MCF 10A (cell line): ENCODE results near the gene PTN. TPM values are rescaled to one million over a fixed set of nuclear protein-coding genes. Genes with fewer than 3 reads are reported as not detected.
"Not testable (repeated sequence)": the region's sequence is repeated elsewhere in the genome, so short reads cannot be mapped to it uniquely, and the experiment has no call there.

Source experiments
- BruUV-seq: library from RNA; stranded (reverse); fragments of 400-500 nt; replicated peaks from 2 replicates; lab custom pipeline; 2021; lab: Mats Ljungman, UMichigan
- CTCF ChIA-PET: fragments of 300-600 bp; sonication (Branson Sonifier 250); formaldehyde crosslinking; extraction: SDS; loops from one replicate; lab custom pipeline; 2021; ENCODE audit warnings: antibody characterized with exemption, inconsistent platforms; lab: Yijun Ruan, JAX
- POLR2A ChIA-PET: fragments of 300-600, 350-650 bp; sonication (Branson Sonifier 250); formaldehyde crosslinking; extraction: SDS; loops from one replicate; lab custom pipeline; 2020; ENCODE audit warnings: antibody characterized with exemption, inconsistent platforms; lab: Yijun Ruan, JAX
- DNase-seq: peaks from one replicate; pipeline ENCODE4 v3.0.0-alpha.2; 2018; ENCODE audit not compliant: unreplicated experiment
- H3K27ac Mint-ChIP-seq: one replicate; pipeline ENCODE4 v1.8.0; 2022; ENCODE audit warnings: mild to moderate bottlenecking, low read depth, mixed read lengths; ENCODE audit not compliant: unreplicated experiment
- H3K27me3 Mint-ChIP-seq: one replicate; pipeline ENCODE4 v1.8.0; 2022; ENCODE audit warnings: mixed read lengths; ENCODE audit not compliant: insufficient read depth, unreplicated experiment
- H3K36me3 Mint-ChIP-seq: one replicate; pipeline ENCODE4 v1.8.0; 2022; ENCODE audit warnings: mild to moderate bottlenecking, moderate library complexity, mixed read lengths; ENCODE audit not compliant: insufficient read depth, unreplicated experiment
- H3K4me1 Mint-ChIP-seq: one replicate; pipeline ENCODE4 v1.8.0; 2022; ENCODE audit warnings: mixed read lengths; ENCODE audit not compliant: insufficient read depth, unreplicated experiment
- H3K4me3 Mint-ChIP-seq: one replicate; pipeline ENCODE4 v1.8.0; 2022; ENCODE audit warnings: mild to moderate bottlenecking, moderate library complexity, mixed read lengths; ENCODE audit not compliant: unreplicated experiment
- H3K9me3 Mint-ChIP-seq: one replicate; pipeline ENCODE4 v1.8.0; 2022; ENCODE audit warnings: mixed read lengths; ENCODE audit not compliant: unreplicated experiment
- intact Hi-C: fragments of 100-400 bp; cut with micrococcal nuclease; formaldehyde crosslinking; loops from 2 replicates; pipeline ENCODE4 v1.14.1; 2022
- total RNA-seq: library from RNA; stranded (reverse); gene quantifications from 2 replicates; pipeline ENCODE4 v1.2.3, GENCODE V29; 2022
- TF ChIP-seq, protein P1 (sequence below): fragments of 200-600 bp; IDR thresholded peaks from one replicate; pipeline ENCODE4 v1.8.0; 2022; ENCODE audit warnings: antibody characterized with exemption, mild to moderate bottlenecking; ENCODE audit not compliant: unreplicated experiment

Gene PTN
- total RNA-seq, 1 experiment from 2014 or later = 0.26 TPM

DNA sequence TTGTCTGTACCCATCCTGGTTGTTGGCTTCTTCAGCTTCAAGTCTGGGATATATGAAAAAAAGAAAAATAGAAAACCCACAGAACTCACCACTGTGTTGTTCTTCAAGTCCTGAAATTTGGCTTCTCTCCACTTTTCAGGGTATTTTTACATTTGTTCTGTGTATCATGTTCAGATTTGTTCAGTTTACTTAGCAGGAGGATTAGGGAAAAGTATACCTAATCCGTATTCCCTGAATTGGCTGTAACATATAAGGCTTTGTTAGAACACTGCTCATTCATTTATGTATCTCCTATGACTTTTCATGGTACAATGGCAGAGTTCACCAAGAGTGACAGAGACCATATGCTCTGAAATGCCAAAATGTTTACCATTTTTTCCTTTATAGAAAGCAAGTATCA, 146.9 kb downstream of the PTN start:
- no peaks in the 10 kb centered on the region for H3K36me3 Mint-ChIP-seq
- no peaks in the 10 kb centered on the region for H3K9me3 Mint-ChIP-seq
- H3K27me3 Mint-ChIP-seq = peaks cover 15% of the 10 kb centered on the region
- TF ChIP-seq, protein P1, sequence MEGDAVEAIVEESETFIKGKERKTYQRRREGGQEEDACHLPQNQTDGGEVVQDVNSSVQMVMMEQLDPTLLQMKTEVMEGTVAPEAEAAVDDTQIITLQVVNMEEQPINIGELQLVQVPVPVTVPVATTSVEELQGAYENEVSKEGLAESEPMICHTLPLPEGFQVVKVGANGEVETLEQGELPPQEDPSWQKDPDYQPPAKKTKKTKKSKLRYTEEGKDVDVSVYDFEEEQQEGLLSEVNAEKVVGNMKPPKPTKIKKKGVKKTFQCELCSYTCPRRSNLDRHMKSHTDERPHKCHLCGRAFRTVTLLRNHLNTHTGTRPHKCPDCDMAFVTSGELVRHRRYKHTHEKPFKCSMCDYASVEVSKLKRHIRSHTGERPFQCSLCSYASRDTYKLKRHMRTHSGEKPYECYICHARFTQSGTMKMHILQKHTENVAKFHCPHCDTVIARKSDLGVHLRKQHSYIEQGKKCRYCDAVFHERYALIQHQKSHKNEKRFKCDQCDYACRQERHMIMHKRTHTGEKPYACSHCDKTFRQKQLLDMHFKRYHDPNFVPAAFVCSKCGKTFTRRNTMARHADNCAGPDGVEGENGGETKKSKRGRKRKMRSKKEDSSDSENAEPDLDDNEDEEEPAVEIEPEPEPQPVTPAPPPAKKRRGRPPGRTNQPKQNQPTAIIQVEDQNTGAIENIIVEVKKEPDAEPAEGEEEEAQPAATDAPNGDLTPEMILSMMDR = no peak
- DNase-seq = no peak
- no TSS peak for BruUV-seq
- ChIA-PET POLR2A (no interaction called here), CTCF (interaction anchor here (1.1 kb wide), 1 partner anchor 27 kb away, joined by 4 read pairs; no protein-coding TSS in a partner anchor)
- no peaks in the 10 kb centered on the region for H3K4me1 Mint-ChIP-seq
- H3K27ac Mint-ChIP-seq = no peak overlapping the region
- intact Hi-C loops = no loop called here
- H3K4me3 Mint-ChIP-seq = no peak overlapping the region

DNA sequence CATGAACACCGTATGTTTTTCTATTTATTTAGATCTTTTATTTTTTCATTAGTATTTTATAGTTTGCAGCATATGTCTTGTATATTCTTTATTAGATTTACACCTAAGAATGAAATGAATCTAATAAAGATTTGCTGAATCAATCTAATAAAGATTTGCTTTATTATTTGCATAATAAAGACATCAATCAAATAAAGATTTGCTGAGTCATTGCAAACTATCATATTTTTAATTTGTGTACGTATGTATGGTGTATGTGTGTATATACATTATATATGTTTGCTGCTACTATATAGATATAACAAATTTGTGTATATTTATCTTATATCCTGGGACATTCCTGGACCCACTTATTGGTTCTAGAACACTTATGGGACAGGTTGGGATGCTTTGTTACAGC, 147.5 kb downstream of the PTN start:
- H3K36me3 Mint-ChIP-seq = no peaks in the 10 kb centered on the region
- no TSS peak for BruUV-seq
- intact Hi-C loops = no loop called here
- POLR2A ChIA-PET = no interaction called here
- no peaks in the 10 kb centered on the region for H3K4me1 Mint-ChIP-seq
- H3K27me3 Mint-ChIP-seq = peaks cover 18% of the 10 kb centered on the region
- DNase-seq = no peak
- H3K27ac Mint-ChIP-seq = no peak overlapping the region
- no peak overlapping the region for H3K4me3 Mint-ChIP-seq
- H3K9me3 Mint-ChIP-seq = no peaks in the 10 kb centered on the region
- CTCF ChIA-PET = interaction anchor here (0.7 to 1.1 kb wide), 2 partner anchors 18 to 27 kb away, joined by 3 to 4 read pairs; no protein-coding TSS in a partner anchor
- TF ChIP-seq, protein P1 = no peak

DNA sequence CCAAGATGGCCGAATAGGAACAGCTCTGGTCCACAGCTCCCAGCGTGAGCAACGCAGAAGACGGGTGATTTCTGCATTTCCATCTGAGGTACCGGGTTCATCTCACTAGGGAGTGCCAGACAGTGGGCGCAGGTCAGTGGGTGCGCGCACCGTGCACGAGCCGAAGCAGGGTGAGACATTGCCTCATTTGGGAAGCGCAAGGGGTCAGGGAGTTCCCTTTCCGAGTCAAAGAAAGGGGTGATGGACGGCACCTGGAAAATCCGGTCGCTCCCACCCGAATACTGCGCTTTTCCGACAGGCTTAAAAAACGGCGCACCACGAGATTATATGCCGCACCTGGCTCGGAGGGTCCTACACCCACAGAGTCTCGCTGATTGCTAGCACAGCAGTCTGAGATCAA, 161.9 kb downstream of the PTN start:
- H3K27ac Mint-ChIP-seq, H3K9me3 Mint-ChIP-seq, H3K4me1 Mint-ChIP-seq, H3K36me3 Mint-ChIP-seq, H3K27me3 Mint-ChIP-seq, CTCF ChIA-PET, POLR2A ChIA-PET, intact Hi-C loops, BruUV-seq, DNase-seq, H3K4me3 Mint-ChIP-seq: not testable (repeated sequence)
